ENCODE results near the gene SLC3A2.

The SLC3A2 gene

DNA sequence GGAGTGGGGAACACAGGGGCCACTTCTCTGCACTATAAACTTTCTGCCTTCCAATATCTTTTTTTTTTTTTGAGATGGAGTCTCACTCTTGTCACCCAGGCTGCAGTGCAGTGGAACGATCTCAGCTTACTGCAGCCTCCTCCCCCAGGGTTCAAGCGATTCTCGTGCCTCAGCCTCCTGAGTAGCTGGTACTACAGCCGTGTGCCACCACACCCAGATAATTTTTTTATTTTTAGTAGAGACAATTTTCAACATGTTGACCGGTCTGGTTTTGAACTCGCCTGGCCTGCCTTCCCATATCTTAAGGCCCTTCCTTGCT lies 1.7 kb downstream of the SLC3A2 start:
- no peak for DNase-seq

DNA sequence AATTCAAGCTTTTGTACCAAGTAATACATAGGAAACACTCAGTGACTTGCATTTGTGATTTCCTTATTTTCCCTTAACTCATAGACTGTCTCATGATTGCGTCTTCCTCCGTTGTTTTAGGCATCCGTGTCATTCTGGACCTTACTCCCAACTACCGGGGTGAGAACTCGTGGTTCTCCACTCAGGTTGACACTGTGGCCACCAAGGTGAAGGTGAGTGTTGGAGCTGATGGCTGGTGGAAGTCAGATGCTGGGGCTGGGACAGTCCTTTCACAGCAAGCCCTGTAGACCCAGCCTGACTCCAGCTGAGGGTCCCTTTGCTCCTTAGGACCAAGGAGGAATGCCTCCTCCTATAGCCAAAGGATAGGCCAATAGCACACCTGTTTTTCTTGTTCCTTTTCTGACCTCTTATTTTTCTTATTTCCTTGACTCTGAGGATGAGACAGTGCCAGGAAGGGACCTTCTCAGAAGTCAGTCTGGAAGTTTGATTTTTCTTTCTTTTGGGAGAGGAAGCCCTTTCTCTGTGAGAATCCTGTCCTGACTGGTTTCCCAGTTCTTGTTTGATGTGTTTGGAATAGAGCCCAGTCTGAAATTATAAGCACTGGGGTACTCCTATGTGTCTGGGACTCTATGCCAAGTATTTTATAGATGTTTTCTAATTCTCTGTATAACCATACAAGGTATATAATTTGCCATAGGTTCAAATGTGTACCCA lies 2.2 kb downstream of the SLC3A2 start:
- DNase-seq = no peak

DNA sequence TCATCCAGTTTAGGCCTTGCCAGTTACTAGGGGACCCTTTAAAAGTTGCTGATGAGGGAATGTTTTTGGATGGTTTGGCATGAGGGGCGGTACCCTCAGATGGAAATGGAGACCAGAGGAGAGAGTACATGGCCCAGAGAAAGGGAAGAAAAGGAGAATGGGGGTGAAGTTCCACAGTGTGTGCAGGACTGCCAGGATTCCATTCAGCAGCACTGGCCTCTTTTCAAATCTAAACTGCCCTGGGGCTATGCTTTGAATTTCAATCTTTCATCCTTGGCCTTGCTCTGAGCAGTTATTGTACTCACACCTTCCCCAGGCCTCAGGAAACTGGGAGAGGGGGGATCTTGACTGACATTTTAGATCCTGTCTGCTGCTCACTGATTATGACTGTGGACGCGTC lies 3.0 kb downstream of the SLC3A2 start:
- no peak for DNase-seq

DNA sequence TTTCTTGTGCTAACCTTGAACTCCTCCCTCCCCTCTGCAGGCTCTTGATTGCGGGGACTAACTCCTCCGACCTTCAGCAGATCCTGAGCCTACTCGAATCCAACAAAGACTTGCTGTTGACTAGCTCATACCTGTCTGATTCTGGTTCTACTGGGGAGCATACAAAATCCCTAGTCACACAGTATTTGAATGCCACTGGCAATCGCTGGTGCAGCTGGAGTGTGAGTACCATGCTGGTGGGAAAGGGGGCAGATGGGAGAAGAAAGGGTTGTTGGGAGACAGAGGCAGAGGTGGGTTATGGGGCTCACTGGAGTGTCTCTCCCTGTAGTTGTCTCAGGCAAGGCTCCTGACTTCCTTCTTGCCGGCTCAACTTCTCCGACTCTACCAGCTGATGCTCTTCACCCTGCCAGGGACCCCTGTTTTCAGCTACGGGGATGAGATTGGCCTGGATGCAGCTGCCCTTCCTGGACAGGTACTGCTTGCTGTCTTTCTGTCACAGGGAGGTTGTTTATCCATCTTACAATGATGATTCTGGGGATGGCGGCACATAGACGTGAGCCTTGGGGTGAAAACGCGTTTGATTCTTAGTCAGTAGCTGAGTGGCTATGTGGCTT lies 4.5 kb downstream of the SLC3A2 start:
- no peak for DNase-seq

DNA sequence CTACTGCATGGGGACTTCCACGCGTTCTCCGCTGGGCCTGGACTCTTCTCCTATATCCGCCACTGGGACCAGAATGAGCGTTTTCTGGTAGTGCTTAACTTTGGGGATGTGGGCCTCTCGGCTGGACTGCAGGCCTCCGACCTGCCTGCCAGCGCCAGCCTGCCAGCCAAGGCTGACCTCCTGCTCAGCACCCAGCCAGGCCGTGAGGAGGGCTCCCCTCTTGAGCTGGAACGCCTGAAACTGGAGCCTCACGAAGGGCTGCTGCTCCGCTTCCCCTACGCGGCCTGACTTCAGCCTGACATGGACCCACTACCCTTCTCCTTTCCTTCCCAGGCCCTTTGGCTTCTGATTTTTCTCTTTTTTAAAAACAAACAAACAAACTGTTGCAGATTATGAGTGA lies 7.7 kb downstream of the SLC3A2 start:
- no peak for DNase-seq

DNA sequence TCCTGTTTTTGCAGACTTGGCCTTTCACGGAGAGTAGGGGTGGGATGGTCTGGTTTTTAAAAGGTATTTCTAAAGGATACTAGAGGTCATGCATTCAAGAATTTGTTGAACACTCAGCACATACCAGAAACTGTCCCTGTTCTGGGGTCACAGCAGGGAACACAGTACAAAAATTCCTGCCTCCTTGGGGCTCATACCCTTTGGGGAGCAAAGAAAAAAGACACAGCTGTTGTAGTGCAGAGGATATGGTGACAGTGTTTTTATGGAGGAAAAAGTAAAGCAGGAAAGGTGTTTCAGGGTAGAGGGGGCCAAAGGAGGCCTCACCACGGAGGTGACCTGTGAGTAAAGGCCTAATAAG lies 8.4 kb downstream of the SLC3A2 start:
- no peak for DNase-seq

DNA sequence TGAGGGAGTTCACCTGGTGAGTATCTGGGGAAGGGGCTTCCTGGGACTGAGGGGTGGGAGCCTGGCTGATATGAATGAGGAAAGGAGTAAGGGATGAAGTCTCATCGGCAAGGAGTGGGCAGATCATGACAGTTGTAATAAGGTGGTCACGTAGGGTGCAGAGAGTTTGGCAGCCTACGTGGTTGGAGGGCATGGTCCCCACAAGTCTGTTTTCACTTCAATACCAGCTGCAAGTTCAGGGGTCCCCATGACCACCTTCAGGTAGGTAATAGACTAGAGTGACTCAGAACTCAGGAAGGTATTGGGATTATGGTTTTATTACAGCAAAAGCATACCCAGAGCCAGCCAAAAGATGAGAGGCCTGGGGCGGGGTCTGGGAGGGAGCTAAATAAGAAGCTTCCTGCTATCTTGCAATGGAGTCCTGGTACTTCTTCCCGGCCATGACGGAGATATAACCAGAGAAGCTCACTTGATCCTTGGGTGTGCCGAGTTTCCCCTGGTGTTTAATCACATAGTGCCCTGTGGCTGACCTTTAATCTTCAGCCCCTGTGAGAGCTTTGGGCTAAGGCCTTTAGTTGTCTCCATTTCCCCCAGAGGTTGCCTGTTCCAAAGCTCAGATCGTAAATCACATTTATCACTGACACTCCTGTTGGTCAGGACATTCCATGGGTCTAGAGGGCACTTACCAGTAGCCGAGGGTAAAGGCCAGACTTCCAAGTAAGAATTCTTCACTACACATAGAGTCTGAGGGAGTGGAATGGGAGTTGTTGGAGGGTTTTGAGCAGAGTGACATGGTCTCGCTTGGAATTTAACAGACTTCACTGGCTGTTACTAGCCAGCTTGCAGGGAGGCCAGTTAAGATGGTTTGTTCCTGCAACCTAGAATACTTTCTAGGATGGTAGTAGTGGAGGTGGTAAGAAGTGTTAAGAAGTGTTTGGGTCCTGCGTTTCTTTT lies 9.1 kb downstream of the SLC3A2 start:
- DNase-seq = no peak

DNA sequence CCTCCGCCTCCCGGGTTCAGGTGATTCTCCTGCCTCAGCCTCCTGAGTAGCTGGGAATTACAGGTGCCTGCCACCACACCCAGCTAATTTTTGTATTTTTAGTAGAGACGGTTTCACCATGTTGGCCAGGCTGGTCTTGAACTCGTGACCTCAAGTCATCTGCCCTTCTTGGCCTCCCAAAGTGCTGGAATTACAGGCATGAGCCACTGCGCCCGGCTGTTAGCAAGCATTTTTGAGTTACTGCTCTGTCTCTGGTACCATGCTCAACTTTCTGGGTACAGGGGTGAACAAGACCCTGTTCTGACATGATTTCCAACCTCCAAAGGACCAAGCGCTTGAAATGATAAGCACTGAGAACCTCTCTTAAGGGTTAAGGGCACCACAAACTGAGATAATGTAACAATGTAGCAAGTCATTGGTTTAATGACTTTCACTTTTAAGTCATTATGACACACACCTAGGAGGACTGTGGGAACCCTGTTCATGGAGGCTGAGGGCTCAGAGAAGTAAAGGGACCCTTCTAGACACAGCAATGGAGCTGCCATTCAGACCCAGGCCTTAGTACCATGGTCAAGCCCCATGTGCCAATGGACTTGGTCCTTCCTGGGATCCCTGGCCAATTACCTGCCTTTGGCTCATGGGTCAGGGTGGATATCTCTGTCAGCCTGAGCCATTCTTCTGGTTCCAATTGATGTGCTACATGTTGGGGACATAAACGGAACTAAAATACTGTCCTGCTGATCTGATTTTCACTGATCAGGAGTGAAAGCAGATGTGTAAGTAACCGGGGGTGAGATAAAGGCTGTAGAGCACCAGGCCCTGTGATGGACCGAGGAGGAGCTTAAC lies 11.6 kb downstream of the SLC3A2 start:
- DNase-seq = no peak

DNA sequence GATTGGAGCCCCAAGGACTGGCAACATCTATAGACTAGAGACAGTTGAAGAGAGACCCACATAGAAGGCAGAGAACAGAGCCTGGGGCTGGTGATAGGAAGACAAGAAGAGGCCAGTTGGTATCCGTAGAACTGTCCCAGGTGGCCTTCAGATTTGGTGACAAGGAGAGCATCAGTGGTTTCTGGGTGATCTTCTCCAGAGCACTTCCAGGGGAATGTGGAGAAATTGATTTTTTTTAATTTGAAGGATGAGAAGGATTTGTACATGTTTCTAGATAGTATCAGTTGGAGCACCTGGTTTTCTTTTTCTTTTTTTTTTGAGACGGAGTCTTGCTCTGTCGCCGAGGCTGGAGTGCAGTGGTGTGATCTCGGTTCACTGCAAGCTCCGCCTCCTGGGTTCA lies 14.8 kb downstream of the SLC3A2 start:
- no peak for DNase-seq

DNA sequence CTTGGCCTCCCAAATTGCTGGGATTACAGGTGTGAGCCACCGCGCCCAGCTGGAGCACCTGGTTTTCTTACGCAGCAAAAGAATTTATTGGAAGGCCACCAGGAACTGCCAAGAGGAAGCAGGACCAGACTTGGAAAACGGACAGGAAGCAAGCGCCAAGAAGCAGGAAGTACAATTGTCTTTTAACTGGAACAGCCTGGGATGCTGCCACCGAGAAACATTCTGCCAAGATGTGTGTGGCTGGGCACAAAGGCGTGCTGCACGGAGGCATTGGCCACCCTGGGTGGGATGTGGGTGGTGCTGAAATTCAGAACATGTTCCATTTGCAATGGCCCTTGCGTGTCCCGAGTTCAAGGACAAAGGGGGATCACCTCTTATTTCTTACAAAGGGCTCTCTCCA lies 15.4 kb downstream of the SLC3A2 start:
- no peak for DNase-seq

DNA sequence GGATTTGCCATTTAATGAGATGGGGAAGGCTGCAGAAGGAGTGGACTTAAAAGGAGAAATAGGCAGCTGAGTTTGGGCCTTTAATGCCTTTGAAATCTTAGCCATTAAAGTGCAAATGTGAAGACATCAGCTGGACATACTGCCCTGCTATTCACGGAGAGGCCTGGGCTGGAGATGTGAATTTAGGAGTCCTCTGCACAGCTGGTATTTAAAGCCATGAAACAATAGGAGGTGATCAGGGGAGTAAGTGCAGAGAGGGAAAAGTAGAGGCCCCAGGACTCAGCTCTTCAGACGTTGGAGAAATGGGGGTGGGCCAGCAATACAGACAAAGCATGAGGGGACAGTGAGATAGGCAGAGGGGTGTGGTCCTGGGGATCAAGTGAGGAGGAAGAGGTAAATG lies 16.6 kb downstream of the SLC3A2 start:
- no peak for DNase-seq

DNA sequence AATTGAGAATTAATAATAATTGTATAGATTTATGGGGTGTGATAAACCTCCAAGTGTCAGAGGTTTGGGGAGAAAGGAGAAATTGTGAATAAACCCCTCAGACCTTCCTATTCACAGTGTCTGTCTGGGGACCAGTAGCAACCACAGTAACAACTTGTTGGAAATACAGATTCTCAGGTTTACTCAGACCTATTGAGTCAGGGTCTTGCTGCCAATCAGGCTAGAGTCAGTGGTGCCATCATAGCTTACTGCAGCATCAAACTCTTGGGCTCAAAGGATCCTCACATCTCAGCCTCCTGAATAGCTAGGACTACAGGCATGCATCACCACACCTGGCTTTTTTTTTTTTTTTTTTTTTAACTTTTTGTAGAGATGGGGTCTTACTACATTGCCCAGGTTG lies 17.3 kb downstream of the SLC3A2 start:
- no peak for DNase-seq

DNA sequence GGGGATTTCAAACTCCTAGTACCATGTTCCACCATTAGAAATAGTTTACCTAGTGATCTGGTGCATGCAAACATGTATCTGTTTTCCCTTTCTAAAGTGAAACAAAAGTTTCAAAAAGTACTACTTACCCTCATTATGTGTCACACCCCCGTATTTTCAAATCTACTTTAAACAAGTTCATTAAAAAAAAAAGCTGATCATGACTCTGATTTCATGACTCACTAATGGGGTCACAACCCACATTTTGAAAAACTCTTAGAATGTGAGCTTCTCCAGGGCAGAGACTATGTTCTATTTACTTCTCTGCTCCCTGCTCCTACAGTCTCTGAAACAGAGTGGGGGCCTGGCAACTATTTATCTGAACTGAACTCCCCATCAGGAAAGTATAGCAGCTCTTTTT lies 22.2 kb downstream of the SLC3A2 start:
- DNase-seq = no peak

DNA sequence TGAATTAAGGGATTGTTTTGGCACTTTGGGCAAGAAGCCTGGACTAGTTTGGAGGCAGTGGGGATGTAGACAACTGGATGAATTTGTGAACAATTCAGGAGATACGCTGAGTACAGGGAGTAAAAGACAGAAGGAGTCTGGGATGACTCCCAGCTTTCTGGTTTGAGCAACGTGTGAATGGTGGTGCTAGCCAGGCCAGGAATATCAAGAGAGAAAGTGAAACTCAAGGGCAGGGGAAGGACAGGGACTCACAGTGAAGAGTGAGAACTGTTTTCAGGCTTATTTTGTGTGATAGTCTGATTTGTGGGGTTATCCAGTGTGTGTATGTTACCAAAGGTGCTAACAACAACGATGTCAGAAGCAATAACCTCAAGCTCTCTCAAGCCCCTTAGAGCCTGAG lies 24.6 kb downstream of the SLC3A2 start:
- no peak for DNase-seq

DNA sequence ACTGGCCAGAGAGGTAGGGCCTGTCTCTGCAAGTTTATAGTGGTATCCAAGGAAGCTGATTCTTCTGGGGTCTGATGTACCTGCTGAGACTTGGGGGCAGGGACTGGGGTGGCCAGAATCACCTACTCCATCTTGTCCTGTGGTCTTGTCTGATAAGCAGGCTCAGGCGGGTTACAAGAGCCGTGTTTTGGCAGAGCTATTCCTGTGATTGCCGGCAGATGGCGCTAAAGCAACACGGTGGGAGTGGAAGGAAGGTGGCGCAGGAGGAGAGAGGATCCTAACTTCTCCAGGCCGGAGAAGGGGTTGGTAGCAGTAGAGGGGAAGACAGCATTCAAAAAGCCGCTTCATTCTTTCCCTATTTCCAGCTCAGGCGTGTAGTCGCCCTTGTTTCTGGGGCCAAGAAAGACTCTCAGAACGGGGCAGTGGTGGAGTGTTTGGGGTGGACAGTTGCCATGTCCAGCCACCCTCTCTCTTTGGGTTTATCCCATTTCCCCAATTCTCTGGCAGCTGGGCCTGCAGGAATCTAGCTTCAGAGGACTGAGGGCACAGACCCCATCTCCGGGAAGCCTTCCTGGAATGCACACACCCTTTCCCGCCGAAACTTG lies 25.3 kb downstream of the SLC3A2 start:
- no peak for DNase-seq

DNA sequence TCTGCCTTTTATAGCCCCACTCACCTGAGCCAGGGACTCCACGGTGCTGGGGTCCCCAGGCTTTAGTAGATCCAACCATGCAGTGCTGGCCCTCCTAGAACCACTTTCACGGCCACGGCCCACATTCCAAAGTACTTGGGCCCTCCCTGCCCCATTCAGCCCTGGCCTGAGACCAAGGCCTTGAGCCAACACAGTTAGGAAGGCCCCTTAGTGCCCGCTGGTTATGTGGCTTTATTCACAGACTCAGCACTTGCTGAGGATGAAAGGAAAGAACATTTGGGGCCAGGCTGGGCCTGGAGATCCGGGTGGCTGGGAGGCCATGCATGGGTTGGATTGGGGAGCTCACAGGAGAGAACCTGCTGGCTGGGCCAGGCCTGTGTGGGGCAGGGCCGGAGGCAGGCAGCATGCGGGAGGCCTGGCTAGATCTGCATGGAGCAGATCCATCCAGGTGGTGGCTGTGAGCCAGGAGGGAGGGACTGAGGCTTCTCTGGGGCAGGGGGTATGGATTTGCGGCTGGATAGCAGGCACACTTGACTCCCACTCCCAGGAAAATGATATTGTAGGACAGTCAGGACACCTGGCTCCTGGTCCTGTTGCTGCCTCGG lies 27.9 kb downstream of the SLC3A2 start:
- no peak for DNase-seq

DNA sequence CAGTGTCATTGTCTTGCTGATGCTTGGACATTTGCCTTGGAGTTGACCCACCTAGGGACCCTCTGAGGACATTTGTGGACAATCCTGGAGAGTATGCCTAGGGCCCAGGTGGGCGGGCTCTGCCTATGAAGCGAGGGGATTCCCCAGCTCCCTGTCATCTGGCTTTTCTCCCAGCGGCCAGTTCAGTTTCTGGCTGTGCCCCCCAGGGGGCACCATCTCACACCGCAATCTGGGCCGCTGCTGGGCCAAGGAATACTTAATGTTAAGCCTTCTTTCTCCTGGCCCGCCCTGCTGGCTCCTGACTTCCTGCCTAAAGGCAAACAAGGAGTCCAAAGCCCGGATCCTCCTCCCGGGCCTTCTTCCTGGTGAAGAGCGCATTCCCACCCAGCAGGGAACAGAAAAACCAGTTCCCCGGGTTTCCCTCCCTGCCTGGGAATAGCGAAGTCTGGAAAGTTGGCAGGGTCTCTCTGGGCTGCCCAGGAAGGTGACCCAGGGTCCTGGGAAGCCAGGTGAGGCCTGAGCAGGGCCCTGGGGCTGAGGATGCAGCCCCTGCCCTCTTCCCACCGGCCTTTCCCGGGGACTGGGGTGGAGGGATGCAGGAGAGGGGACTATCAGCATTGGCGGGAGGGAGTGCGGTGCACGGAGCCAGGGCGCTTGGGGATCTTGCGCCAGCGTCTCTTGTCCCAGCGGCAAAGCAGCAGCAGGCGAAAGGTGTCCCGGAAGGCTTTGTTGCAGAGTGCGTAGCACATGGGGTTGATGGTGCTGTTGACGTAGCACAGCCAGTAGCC lies 28.6 kb downstream of the SLC3A2 start:
- DNase-seq = no peak

DNA sequence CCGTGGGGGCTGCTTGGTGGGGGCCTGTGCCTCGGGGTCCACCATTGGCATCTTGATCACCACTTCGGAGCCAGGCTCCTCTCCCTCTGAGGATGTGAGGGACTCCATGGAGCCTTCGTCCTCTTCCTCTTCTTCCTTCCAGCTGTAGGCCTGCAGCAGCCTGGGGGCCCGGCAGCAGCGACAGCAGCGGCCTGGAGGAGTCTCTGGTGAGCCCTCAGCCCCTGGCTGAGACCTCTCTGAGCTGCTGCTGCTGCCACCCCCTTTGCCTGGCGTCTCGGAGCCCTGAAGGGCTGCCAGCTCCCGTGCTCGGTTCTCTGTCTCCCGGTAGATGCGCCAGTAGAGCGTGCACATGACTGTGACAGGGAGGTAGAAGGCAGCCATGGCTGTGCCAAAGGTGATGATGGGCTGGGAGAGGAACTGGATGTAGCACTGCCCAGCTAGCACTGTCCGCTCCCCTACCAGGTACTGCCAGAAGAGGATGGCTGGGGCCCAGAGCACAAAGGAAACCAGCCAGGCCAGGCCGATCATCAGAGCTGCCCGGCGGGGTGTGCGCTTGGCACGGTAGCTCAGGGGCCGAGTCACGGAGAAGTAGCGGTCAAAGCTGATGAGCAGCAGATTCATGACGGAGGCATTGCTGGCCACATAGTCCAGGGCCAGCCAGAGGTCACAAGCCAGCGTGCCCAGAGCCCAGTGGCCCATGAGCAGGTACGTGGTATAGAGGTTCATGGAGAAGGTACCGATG lies 29.6 kb downstream of the SLC3A2 start:
- no peak for DNase-seq

DNA sequence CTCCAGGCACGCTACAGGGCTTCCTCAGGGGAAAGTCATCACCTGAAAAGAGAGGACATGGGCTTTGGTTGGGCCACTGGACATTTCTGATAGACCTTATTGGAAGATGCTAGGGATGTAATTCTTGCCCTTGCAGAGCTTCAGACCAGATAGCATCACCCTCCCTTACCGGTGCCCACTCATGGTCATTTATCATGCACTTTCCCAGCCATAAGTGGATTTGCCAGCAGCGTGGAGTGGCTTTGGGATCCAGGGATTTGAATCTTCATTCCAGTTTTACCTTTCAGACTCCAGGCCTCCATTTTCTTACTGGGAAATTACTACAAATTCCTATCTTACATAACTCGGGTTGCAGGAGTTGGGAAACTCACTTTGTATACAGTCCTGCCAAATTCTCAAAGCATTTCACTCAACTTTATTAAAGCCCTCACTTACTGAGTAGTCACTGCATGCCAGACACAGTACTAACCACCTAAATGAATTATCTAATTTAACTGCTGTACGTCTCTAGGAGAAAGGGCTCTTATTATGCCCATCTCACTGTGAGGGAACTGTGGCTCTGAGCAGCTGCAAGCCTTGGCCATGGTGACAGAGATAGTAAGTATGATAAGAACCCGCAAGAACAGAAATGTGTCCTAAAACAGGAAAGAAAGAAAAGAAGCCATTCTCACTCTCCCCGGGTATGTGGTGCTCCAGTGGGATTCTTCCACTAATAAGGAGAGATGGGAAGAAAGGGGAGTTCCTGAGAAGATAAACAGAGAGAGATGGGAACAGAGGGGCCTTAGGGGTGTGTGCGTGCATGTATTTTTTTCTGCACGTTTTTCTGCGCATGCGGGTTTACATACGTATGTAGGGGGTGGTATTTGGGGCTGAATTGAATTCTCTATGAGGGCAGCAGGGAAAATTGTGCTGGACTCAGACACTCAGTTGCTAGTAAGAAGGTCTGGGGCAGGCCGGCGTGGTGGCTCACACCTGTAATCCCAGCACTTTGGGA lies 30.7 kb downstream of the SLC3A2 start:
- DNase-seq = no peak
